Measurements from ENCODE around the gene RBM18.
A peak's percentile ranks its signal among the peaks of the same experiment; 100 is the strongest.

The RBM18 gene

DNA sequence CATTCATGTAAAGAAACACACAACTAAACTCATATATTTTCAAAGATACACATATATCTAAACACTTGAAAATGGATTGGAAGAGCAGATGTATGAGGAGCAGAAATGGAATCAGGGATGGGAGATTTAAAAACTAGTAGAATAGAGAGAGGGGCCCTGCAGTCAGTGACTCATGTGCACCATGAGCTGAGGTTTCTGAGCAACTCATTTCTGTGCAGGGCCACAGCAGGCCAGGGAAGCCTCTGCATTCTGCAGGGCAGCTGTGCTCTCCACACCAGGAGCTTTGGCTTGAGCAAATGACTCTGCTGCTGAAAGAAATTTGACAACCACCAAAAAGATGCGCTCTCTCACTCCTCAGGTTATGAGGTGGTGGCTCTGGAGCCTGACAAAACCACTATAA, 63.0 kb downstream of the RBM18 start:
- no peak for DNase-seq

DNA sequence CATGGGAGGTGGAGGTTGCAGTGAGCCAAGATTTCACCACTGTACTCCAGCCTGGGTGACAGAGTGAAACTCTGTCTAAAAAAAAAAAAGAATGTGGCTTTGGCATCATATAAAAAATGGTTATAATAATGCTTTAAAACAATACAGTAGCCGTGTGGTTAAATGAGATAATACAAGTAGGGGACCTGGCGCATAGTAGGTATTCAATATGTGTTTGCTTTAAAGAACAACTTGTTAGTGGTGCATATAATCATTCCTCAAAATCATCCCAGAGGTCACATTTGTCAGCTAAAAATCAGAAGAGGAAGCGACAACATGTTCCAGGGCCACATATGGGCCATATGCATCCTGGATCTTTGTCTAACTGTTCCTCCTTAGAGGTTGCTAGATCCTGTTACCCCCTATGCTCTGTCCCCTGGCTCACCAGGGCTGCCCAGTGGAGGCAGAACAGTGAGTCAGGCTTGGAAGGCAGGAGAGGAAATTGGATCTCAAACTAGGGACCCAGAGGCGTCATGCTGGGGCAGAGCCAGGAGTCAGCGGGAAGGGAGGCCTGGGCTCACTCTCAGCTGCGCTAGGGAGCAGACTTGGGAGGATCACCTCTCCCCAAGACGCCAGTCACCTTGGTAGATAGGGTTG, 63.6 kb downstream of the RBM18 start:
- no peak for DNase-seq

DNA sequence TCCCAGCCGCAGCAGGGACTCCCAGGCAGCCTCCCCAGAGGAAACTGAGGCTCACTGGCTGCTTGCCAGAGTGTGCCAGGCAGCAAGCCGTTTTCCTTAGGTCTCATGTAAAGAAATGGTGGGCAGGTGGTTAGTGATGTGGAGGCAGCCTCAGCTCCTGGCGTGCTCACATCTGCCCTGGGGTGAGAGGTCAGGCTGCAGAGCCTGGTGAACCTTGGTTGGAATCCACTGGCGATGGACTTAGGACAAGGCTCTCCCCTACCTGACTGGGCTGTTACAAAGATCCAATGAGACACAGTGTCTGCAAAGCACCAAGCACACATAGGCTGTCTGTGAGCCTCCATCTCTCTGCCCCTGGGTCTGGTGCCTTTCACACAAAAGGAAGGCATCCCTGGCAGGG, 66.8 kb downstream of the RBM18 start:
- no peak for DNase-seq

DNA sequence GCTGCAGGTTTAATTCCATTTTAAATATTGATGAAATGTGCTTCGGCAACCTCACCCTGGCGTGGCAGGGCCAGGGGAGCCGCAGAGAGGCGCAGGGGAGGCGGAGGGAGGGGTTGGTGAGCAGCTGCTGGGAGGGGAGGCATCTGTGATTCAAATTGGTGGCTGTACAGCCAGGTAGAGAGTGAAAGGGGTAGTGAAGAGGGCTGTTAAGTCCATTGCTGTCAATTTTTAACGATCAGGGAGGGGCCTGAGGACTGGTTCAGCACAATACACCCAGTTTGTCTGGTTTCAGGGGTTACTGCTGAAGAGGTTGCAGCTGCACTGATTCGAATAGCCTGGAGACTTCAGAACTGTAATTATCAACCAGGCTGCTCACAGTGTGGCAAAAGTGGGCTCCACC, 67.2 kb downstream of the RBM18 start:
- DNase-seq: peak; percentile 94

DNA sequence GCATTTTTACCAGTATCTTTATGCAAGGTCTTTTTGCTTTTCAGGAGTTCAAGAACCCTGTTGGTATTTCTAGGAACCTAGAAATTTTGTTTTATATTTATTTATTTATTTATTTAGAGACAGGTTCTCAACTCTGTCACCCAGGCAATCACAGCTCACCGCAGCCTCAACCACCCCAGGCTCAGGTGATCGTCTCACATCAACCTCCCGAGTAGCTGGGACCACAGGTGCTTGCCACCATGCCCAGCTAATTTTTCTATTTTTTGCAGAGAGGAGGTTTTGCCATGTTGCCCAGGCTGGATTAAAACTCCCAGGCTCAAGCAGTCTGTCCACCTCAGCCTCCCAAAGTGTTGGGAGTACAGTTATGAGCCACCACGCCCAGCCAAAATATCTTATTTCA, 68.8 kb downstream of the RBM18 start:
- DNase-seq: no peak

- DNase-seq: no peak
Measured at GRCh38 chr9:122193651-122194050, 71.0 kb downstream of the RBM18 start.

- DNase-seq: no peak
Measured at GRCh38 chr9:122192914-122193525, 71.6 kb downstream of the RBM18 start.

GRCh38 chr9:122192261-122192875, 72.3 kb downstream of the RBM18 start:
- no peak for DNase-seq

GRCh38 chr9:122191584-122191983, 73.1 kb downstream of the RBM18 start:
- DNase-seq: no peak

DNA sequence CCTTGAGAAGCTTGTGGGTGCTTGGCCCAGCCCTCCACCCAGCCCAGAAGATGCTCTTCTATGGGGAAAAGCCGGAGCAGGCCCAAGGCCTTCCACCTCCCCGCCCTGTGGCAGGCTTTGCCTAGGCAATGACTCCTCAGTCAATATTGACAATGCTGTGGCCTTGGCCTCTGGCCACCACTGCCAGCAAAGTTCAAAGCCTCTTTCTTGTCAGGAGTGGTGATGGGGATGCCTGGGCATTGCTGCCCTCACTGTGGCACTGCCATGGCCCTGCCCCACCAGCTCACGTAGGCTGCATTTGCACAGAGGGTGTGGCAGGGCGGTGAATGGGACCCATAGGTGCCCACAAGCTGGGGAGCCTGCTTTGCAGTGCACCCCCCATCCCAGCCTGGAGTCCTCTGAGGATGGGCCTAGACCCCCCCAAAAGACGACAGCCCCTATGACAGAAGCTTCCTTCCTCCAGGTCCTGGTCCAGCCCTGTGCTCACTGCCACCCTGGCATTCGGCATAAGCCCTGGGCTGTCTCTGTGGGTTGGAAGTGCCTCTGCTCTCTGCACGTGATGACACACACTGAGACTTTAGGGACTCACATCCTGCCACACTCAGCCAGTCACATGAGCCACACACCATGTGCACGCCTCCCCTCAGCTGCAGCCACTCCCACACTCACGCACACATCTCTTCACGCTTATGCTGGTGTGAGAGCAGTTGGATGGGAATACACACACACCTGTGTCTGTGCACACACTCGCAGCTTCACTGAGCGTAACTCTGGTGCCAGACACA, 73.9 kb downstream of the RBM18 start:
- no peak for DNase-seq

- DNase-seq: no peak
Measured at GRCh38 chr9:122188369-122188768, 76.3 kb downstream of the RBM18 start.
